HG03575 (cell line): Measurements from ENCODE around the gene CEACAM16.
"Not testable (repeated sequence)": the region's sequence is repeated elsewhere in the genome, so short reads cannot be mapped to it uniquely, and the experiment has no call there.

Experiments used
- ATAC-seq: cut with Tn5 transposase; IDR thresholded peaks from one replicate; pipeline ENCODE4 v1.9.1; 2021; ENCODE audit not compliant: unreplicated experiment, insufficient number of reproducible peaks, low FRiP score; ENCODE audit errors: extremely low read depth

Gene CEACAM16

DNA sequence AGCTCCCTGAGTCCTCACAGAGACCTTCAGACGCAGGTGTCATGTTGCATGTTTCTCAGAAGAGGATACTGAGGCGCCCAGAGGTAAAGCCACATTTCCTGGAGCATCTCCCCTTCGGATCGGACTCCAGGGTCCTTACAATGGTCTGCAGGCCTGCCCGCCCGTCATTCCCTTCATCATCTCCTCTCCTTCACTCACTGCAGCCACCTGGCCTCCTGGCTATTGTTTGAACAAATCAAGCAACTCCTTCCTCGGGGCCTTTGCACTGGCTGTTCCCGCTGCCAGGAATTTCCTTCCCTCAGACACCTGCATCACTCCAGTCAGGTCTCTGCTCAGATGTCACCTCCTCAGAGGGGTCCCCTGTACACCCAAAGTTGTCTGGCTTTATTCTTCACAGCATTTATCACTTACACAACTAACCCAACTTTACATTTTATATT lies 20.3 kb downstream of the CEACAM16 start:
- no peak for ATAC-seq

DNA sequence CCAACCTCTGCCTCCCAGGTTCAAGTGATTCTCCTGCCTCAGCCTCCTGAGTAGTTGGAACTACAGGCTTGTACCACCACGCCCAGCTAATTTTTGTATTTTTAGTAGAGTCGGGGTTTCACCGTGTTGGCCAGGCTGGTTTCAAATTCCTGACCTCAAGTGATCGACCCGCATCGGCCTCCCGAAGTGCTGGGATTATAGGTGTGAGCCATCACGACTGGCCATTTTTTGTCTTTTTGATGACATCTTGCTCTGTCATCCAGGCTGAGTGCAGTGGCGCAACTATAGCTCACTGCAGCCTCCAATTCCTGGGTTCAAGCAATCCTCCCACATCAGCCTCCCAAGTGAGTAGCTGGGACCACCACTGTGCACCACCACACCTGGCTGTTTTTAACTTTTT lies 21.4 kb downstream of the CEACAM16 start:
- ATAC-seq = not testable (repeated sequence)

- ATAC-seq = no peak
These were observed 22.0 kb downstream of the CEACAM16 start for GRCh38 chr19:44720945-44721344.

DNA sequence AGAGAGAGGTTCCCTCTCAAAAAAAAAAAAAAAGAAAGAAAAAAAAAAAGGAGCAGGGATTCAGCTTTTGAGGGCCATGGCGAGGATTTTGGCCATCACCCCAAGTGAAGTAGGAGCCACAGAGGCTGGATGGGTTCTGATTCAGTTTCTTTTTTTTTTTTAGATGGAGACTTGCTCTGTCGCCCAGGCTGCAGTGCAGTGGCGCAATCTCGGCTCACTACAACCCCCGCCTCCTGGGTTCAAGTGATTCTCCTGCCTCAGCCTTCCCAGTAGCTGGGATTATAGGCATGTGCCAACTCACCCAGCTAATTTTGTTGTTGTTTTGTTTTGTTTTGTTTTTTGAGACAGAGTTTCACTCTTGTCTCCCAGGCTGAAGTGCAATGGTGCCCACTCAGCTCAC lies 22.4 kb downstream of the CEACAM16 start:
- ATAC-seq = not testable (repeated sequence)

DNA sequence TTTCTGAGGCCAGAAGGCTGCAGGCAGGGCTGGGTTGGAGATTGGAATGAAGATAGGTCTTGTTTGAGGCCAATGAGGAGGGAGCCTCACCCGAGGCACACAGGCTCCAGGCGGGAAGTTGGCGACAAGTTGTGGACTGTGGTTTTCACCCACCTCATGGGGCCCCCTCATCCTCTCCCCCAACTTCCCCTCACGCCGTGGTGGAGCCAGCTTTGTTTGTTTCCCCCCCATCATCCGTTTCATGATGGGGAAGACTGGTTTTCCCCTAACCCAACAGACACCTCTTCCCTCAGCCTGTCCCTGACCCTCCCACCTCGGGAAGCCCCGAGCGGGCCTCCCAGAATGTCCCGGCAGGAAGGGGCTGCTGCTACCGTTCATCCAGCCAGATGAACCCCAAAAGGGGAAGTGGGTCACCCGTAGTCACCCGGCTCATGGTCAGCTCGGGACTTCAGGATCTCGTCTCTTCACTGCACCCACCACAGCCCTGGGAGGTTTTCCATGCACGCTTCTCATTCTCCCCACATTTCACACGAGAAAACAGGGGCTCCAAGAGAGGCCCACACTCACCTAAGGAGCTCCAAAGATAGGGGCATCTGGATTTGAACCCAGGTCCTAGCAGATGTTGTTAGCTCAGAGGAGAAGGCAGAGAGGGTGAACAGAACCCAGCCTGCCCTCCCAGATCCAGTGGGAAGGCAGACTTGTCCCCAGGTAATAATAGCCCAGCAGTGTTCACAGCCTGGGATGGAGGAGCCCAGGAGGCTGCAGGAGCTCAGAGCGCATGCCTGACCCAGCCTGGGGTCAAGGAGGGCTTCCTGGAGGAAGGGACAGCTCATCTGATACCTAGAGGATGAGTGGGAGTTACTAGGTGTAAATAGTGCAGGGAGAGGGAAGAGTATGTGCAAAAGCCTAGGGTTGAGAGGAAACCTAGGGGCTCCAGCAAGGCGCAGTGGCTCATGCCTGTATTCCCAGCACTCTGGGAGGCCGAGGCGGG lies 23.5 kb downstream of the CEACAM16 start:
- ATAC-seq = no peak

DNA sequence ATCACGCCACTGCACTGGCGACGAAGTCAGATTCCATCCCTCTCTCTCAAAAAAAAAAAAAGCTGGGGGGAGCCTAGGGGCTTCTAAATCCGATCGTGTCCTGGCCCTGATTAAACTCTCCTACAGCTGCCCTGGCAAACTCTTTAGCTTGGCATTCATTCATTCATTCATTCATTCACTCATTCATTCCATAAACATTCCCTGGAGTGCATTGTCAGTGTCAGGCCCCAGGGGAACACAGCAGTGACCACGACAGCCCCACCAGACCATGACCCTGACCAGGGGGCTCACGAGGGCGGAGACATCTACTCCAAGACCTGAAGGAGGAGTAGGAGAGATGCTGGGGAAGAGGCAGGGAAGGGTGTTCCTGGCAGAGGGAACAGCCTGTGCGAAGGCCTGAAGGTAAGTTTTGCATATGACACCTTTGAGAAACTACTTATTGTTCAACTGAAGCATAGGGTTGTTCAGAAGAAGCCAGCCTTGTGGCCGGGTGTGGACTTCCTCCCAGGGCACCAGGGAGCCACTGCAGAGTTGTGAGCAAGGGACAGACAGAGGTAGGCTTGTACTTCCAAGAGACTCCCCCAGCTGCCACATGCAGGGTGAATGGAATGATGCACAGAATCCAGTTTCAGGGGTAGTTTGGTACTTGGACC lies 24.5 kb downstream of the CEACAM16 start:
- no peak for ATAC-seq

DNA sequence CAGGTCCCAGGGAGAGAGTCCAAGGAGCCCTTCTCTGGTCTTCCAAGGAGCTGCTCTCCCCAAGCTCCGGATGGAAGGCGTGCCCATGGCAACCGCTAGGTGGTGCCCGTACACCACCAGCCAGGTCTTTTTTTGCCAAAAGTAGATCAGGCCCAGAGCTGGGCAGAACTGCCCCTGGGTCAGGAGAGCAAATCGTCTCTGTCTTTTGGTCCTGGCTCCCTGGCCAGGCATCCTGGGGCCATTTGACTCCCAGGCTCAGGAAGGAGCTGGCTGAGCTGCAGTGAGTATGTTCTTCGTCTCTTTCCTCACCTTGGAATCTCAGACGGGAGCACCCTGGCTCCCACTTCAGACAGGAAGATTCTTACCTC lies 25.0 kb downstream of the CEACAM16 start:
- no peak for ATAC-seq

GRCh38 chr19:44725251-44725650 lies 26.3 kb downstream of the CEACAM16 start:
- no peak for ATAC-seq

DNA sequence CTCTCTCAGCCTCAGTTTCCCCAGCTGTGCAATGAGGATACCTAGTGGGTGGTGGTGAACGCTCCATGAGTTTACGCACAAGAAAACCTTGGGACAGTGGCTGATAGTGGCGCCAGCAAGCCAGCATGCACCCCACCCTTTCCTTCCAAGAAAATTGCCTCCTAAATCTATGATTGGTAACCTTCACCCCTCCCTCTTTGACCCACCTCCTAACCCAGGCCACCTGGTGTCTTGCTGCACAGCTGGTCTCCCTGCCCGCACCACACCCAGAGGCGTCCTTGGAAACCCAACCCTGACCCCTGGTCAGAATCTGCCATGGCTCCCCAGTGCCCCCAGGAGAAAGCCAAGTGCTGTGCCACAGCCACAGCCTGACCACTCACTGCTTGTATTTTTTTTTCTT lies 26.7 kb downstream of the CEACAM16 start:
- no peak for ATAC-seq

DNA sequence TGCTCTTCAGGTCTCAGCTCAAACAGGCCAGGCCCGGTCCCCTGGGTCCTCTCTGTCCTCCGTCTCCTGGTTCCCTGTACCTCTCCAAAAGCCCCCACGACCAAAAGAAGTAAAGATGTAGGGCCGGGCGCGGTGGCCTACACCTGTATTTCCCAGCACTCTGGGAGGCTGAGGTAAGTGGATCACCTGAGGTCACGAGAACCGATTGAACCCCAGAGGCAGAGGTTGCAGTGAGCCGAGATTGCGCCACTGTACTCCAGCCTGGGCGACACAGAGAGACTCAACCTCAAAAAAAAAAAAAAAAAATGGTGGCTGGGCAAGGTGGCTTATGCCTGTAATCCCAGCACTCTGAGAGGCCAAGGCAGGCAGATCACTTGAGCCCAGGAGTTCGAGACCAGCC lies 27.5 kb downstream of the CEACAM16 start:
- ATAC-seq = no peak

- ATAC-seq = no peak
These were observed 29.2 kb downstream of the CEACAM16 start for GRCh38 chr19:44728178-44728577.

- ATAC-seq = no peak
These were observed 30.6 kb downstream of the CEACAM16 start for GRCh38 chr19:44729516-44730033.

GRCh38 chr19:44731081-44731480 lies 32.1 kb downstream of the CEACAM16 start:
- no peak for ATAC-seq

DNA sequence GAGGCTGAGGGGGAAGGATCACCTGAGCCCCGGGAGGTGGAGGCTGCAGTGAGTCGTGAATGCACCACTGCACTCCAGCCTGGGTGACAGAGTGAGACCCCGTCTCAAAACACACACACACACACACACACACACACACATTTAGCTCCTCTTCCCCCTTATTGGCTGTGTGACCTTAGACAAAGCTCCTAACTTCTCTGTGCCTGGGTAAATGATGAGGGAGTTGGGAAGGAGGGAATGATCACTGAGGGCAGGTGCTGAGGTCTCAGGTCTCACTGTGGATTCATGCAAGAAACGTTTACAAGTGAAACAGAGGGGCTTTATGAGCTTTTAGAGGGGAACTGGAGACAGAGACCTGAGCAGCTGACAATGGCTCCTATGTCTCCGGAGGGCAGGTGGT lies 32.7 kb downstream of the CEACAM16 start:
- no peak for ATAC-seq

DNA sequence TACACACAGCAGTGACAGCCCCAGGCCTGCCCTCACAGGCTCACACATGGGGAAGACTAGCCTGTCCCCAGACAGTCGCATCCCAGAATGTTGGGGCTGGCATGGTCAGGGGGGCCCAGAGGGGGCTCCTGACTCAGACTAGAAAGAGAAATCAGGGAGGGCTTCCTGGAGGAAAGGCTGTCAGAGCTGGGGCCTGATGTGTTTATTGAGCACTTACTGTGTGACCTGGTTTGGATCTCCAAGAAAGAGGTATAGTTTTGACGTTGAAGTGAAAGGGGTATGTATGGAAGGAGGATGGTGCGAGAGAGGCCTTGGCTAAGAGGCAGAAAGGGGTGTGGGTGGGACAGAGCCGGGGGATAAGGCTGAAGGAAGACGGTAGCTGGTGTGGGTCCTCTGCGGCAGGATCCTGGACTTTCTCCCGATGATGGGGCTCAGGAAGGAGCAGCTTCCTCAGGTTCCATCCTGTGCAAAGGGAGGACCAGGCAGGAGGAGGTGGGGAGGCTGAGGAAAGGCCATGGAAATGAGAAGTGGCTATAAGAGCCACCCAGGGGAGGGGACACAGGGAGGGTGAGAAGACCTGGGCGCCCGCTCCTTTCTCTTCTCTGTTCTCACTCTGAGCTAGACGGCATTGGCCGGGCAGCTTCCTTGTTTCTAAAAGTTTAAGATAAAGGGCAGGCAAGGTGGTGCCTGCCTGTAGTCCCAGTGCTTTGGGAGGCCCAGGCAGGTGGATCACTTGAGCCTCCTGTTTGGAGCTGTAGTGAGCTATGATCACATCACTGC lies 33.5 kb downstream of the CEACAM16 start:
- no peak for ATAC-seq

- ATAC-seq = no peak
These were observed 35.4 kb downstream of the CEACAM16 start for GRCh38 chr19:44734357-44734756.

DNA sequence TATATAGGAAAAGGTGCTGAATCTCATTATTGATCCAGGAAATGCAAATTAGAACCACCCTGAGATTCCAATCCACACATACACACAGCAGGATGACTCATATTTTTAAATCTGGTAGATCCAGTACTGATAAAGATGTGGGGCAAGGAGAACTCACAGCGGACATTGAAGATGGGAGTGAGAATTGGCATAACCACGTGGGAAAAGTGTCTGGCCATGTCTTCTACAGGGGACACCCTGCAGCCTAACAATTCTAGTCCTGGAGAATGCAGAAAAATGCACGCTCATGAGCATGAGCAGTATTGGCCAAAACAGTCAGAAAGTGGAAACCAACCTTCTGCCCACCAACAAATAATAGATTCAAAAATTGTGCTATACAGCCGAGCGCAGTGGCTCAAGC lies 36.1 kb downstream of the CEACAM16 start:
- no peak for ATAC-seq

- ATAC-seq = no peak
These were observed 38.5 kb downstream of the CEACAM16 start for GRCh38 chr19:44737238-44738071.
